NK-92 (cell line): ENCODE measurements around the gene TADA1.
"Not testable (repeated sequence)": the region's sequence is repeated elsewhere in the genome, so short reads cannot be mapped to it uniquely, and the experiment has no call there.

Source experiments
- DNase-seq: peaks from one replicate; lab custom pipeline; 2025; ENCODE audit not compliant: unreplicated experiment; lab: John Stamatoyannopoulos, UW

Gene TADA1

DNA sequence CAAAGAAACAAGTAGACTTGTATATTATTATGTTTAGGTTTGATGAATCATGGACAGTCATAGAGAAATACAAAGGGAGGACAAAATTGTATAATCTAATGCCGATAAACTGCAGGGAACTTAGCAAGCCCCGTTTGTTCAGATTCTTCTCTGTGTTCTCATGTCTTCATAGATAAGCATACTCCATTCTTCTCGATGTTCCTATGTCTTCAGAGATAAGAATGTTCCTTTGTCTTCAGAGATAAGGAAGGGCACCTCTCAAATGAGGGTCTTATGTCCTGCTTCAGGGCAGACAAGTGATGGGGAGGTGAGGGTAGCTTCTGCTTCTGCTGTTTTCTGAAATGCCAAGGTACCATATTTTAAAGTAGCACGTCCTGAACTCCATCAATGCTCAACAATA is 19.7 kb upstream of the TADA1 start:
- DNase-seq = no peak

GRCh38 chr1:166889776-166890175 is 13.7 kb upstream of the TADA1 start:
- DNase-seq = no peak

- no peak for DNase-seq
These were observed 12.5 kb upstream of the TADA1 start for GRCh38 chr1:166888373-166889111.

DNA sequence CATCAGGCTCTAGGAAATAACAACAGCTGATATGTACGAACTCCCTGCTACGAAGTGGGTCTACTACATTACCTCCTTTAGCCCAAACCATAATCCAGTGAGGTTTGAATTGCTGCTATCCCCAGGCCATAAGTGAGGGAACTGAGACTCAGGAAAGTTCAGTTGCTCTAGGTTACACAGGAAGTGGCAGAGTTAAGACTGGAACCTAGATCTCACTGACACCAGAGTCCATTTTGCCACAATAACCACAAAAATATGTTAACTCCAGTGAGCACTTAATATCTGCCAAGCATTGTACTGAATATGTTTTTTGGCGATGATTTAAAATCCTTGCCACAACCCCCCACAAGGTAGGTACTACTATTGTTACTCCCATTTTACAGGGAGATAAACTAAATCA is 8.9 kb upstream of the TADA1 start:
- no peak for DNase-seq

GRCh38 chr1:166884040-166884642 is 8.1 kb upstream of the TADA1 start:
- no peak for DNase-seq

DNA sequence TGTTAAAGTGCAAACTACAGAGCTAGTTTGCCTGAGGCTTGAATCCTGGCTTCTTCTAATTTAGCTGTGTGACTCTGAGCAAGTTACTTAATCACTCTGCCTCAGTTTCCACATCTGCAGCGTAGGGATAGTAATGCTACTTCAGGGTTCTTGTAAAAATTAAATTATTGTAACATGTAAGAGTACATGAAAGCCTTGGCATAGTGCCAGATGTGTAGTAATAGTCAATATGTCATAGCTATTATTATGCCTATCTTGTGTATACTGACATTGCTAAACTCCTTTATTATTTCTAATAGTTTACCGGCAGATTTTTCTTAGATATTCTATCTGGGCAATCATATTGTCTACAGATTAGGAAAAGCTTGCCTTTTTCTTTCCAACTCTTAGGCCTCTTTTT is 6.8 kb upstream of the TADA1 start:
- no peak for DNase-seq

DNA sequence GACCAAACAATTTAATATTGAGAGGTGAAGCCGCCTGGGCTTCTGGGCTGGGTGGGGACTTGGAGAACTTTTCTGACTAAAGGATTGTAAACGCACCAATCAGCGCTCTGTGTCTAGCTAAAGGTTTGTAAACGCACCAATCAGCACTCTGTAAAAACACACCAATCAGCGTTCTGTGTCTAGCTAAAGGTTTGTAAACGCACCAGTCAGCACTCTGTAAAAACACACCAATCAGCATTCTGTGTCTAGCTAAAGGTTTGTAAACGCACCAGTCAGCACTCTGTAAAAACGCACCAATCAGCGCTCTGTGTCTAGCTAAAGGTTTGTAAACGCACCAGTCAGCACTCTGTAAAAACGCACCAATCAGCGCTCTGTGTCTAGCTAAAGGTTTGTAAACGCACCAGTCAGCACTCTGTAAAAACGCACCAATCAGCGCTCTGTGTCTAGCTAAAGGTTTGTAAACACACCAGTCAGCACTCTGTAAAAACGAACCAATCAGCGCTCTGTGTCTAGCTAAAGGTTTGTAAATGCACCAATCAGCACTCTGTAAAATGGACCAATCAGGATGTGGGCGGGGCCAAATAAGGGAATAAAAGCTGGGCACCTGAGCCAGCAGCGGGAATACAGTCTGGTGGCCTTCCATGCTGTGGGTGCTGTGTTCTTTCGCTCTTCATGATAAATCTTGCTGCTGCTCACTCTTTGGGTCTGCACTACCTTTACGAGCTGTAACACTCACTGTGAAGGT is 2.3 kb upstream of the TADA1 start:
- not testable (repeated sequence) for DNase-seq

GRCh38 chr1:166876540-166876838 is 425 bp upstream of the TADA1 start:
- no peak for DNase-seq

- no peak for DNase-seq
These were observed 746 bp downstream of the TADA1 start for GRCh38 chr1:166875302-166875733.

DNA sequence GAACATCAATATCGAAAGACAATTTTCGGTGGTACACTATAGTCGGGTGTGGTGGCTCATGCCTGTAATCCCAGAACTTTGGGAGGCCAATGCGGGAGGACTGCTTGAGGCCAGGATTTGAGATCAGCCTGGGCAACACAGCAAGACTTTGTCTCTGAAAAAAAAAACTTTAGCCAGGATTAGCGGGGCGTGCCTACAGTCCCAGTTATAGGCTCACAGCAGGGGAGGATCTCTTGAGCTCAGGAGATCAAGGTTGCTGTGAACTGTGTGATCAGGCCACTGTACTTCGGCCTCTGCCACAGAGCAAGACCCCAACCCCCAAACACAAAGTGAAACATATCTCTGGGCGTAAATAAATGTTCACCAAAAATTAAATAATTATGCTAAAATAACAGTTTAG is 1.6 kb downstream of the TADA1 start:
- no peak for DNase-seq

DNA sequence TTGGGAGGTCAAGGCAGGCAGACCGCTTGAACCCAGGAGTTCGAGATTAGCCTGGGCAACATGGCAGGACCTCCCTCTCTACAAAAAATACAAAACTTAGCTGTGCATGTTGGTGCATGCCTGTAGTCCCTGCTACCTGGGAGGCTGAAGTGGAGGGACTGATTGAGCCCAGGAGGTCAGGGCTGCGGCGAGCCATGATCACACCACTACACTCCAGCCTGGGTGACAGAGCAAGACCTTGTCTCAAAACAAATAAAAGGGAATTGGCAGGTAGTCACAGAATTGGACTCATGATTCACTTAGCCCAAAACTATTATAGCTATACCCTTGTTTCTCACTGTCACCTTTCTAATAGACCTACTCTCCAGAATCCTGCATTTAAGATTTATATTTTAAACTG is 5.5 kb downstream of the TADA1 start:
- DNase-seq = no peak

GRCh38 chr1:166869318-166870099 is 6.6 kb downstream of the TADA1 start:
- no peak for DNase-seq

GRCh38 chr1:166868639-166869038 is 7.4 kb downstream of the TADA1 start:
- no peak for DNase-seq

DNA sequence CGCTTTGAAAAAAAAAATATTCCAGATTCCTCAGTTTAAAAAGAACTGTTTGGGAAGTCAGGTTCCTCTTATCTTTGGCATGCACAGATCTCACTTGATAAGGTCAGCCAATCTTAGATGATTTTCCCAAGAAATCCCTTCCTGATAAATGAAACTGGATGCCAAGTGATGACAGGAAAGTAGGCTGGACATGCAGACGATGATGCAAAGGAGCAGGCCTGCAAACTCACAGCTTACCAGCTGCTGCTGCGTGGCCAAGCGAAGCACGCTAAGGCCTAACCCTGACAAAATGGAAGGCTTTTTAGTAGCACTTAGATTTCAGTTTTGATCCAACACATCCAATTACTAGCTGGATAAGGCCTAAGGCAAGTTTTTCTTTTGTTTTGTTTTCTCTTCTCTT is 10.1 kb downstream of the TADA1 start:
- no peak for DNase-seq

DNA sequence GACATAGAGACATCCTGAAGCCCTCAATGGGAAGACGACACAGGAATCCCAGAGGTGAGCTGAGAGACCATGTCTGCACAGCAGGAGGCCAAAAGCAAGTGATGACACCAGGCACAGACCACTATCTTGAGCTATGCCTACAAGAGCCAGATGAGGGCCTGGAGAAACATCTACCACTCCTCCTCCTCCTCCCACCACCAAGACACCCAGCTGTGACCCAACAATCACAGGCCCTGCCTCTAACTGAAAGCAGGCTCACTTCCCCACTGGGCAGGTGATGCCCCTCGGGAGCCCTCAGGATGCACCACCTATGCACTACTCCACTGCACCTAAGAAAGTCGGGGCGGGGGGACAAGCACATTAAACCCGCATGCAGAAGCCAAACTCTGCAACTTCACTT is 16.5 kb downstream of the TADA1 start:
- DNase-seq = no peak

GRCh38 chr1:166858726-166859419 is 17.2 kb downstream of the TADA1 start:
- no peak for DNase-seq

GRCh38 chr1:166857995-166858394 is 18.1 kb downstream of the TADA1 start:
- no peak for DNase-seq

DNA sequence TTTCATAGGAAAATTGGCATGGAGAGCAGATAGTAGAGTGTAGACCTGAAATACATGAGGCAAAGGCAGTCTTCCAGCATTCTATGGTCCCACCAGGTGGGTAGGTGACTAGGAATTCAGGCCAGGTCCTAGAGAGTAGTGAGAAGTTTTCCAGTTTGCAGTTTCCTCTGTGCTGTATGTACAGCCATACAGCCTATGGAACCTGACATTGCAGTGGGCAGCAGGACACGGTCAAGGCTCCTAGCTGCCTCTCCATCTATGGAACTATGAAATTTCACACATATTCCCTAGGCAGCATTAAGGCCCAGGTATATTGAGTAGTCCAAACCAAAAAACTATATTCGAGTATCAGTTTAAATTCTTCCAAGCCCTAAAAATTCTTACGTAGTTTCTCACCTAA is 20.5 kb downstream of the TADA1 start:
- DNase-seq = no peak

GRCh38 chr1:166852918-166853317 is 23.1 kb downstream of the TADA1 start:
- no peak for DNase-seq

GRCh38 chr1:166849135-166849534 is 26.9 kb downstream of the TADA1 start:
- no peak for DNase-seq

DNA sequence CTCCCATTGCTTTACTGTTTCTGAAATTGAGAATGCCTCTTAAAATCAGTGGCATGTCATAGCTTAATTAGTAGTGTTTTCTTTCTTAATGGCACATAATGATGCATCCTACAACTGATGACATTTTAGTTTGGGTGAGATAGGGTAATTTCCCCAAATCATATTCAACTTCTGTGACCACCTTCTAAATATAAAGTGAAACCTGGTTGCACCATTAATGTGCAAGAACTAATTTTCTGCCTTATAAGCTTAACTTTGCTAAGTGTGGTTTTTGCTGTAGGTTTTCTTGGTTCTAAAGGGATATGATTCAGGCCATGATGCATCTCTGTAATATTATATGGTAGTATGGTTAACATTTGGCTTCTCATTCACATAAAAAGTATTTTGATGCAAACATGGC is 27.9 kb downstream of the TADA1 start:
- no peak for DNase-seq
